ENCODE measurements around the gene SLCO2A1.
A peak's percentile ranks its signal among the peaks of the same experiment; 100 is the strongest.

SLCO2A1 gene

GRCh38 chr3:134002306-134002705 lies 27.4 kb downstream of the SLCO2A1 start:
- no peak for TF ChIP-seq CTCF (IDR thresholded peaks at IDR 0.05; ENCODE audit: low read depth, low read length, missing control alignments)
- no peak overlapping the region for H3K4me3 ChIP-seq (replicated peaks; ENCODE audit: low read depth, low read length)
- peak; percentile 51 for DNase-seq (ENCODE audit: extremely low read depth, low read depth)

- no peak overlapping the region for H3K4me3 ChIP-seq (replicated peaks; ENCODE audit: low read depth, low read length)
- no peak for DNase-seq (ENCODE audit: extremely low read depth, low read depth)
- no peak for TF ChIP-seq CTCF (IDR thresholded peaks at IDR 0.05; ENCODE audit: low read depth, low read length, missing control alignments)
Observed at GRCh38 chr3:134001251-134001650, 28.5 kb downstream of the SLCO2A1 start.

GRCh38 chr3:133999891-134000685 lies 29.6 kb downstream of the SLCO2A1 start:
- no peak for DNase-seq (ENCODE audit: extremely low read depth, low read depth)
- H3K4me3 ChIP-seq (replicated peaks; ENCODE audit: low read depth, low read length): no peak overlapping the region
- TF ChIP-seq CTCF (IDR thresholded peaks at IDR 0.05; ENCODE audit: low read depth, low read length, missing control alignments): no peak

- no peak overlapping the region for H3K4me3 ChIP-seq (replicated peaks; ENCODE audit: low read depth, low read length)
- DNase-seq (ENCODE audit: extremely low read depth, low read depth): no peak
- no peak for TF ChIP-seq CTCF (IDR thresholded peaks at IDR 0.05; ENCODE audit: low read depth, low read length, missing control alignments)
Observed at GRCh38 chr3:133998691-133999241, 31.0 kb downstream of the SLCO2A1 start.

GRCh38 chr3:133997871-133998635 lies 31.7 kb downstream of the SLCO2A1 start:
- TF ChIP-seq CTCF (IDR thresholded peaks at IDR 0.05; ENCODE audit: low read depth, low read length, missing control alignments): no peak
- no peak for DNase-seq (ENCODE audit: extremely low read depth, low read depth)
- H3K4me3 ChIP-seq (replicated peaks; ENCODE audit: low read depth, low read length): no peak overlapping the region

GRCh38 chr3:133996996-133997395 lies 32.7 kb downstream of the SLCO2A1 start:
- no peak for DNase-seq (ENCODE audit: extremely low read depth, low read depth)
- H3K4me3 ChIP-seq (replicated peaks; ENCODE audit: low read depth, low read length): no peak overlapping the region

More at GRCh38 chr3:133996996-133997395, 32.7 kb downstream of the SLCO2A1 start:
- TF ChIP-seq CTCF (IDR thresholded peaks at IDR 0.05; ENCODE audit: low read depth, low read length, missing control alignments): no peak

Measured in HFF-Myc (cell line).